Umbilical cord (tissue), 2 donors: ENCODE results near the gene TMEM168. TPM values are rescaled to one million over a fixed set of nuclear protein-coding genes. Genes with fewer than 3 reads are reported as not detected.
"Not testable (repeated sequence)": the region's sequence is repeated elsewhere in the genome, so short reads cannot be mapped to it uniquely, and the experiment has no call there.

Source experiments
- DNase-seq: peaks from one replicate; pipeline ENCODE4 v3.0.0-alpha.2; 2015; ENCODE audit warnings: low spot score
- total RNA-seq: library from RNA; depleted of rRNA; stranded (reverse); fragments of >200 nt; gene quantifications from one replicate; pipeline ENCODE4 v1.2.3, GENCODE V29; 2014; ENCODE audit warnings: low replicate concordance; ENCODE audit not compliant: insufficient read depth

TMEM168 gene
- total RNA-seq, 1 donor from 2014 or later = 25.5 TPM

- no peak for DNase-seq
Observed at GRCh38 chr7:112781558-112781957, 8.6 kb downstream of the TMEM168 start.

GRCh38 chr7:112781110-112781509 lies 9.1 kb downstream of the TMEM168 start:
- no peak for DNase-seq

- no peak for DNase-seq
Observed at GRCh38 chr7:112779667-112780066, 10.5 kb downstream of the TMEM168 start.

GRCh38 chr7:112777406-112777805 lies 12.8 kb downstream of the TMEM168 start:
- DNase-seq = no peak

- DNase-seq = peak; percentile 21
Observed at GRCh38 chr7:112771166-112771565, 19.0 kb downstream of the TMEM168 start.

- peak; percentile 80 for DNase-seq
Observed at GRCh38 chr7:112770051-112770450, 20.1 kb downstream of the TMEM168 start.

- DNase-seq = no peak
Observed at GRCh38 chr7:112765105-112765504, 25.1 kb downstream of the TMEM168 start.

- DNase-seq = no peak
Observed at GRCh38 chr7:112763996-112764395, 26.2 kb downstream of the TMEM168 start.

GRCh38 chr7:112763298-112763697 lies 26.9 kb downstream of the TMEM168 start:
- DNase-seq = no peak

- no peak for DNase-seq
Observed at GRCh38 chr7:112759905-112760304, 30.3 kb downstream of the TMEM168 start.

GRCh38 chr7:112757337-112757736 lies 32.9 kb downstream of the TMEM168 start:
- no peak for DNase-seq

- no peak for DNase-seq
Observed at GRCh38 chr7:112753298-112753697, 36.9 kb downstream of the TMEM168 start.

GRCh38 chr7:112752576-112752975 lies 37.6 kb downstream of the TMEM168 start:
- no peak for DNase-seq

GRCh38 chr7:112749775-112750174 lies 40.4 kb downstream of the TMEM168 start:
- no peak for DNase-seq

GRCh38 chr7:112748381-112748780 lies 41.8 kb downstream of the TMEM168 start:
- DNase-seq = no peak

GRCh38 chr7:112745635-112746034 lies 44.6 kb downstream of the TMEM168 start:
- DNase-seq = no peak

- DNase-seq = no peak
Observed at GRCh38 chr7:112744818-112745217, 45.4 kb downstream of the TMEM168 start.

GRCh38 chr7:112743811-112744210 lies 46.4 kb downstream of the TMEM168 start:
- peak; percentile 48 for DNase-seq

- no peak for DNase-seq
Observed at GRCh38 chr7:112740667-112741066, 49.5 kb downstream of the TMEM168 start.

- no peak for DNase-seq
Observed at GRCh38 chr7:112739436-112740180, 50.6 kb downstream of the TMEM168 start.

- DNase-seq = no peak
Observed at GRCh38 chr7:112735261-112735660, 54.9 kb downstream of the TMEM168 start.

- DNase-seq = not testable (repeated sequence)
Observed at GRCh38 chr7:112731324-112731723, 58.9 kb downstream of the TMEM168 start.

- DNase-seq = no peak
Observed at GRCh38 chr7:112726076-112726475, 64.1 kb downstream of the TMEM168 start.

- DNase-seq = no peak
Observed at GRCh38 chr7:112723416-112723815, 66.8 kb downstream of the TMEM168 start.
